PFSK-1 (cell line): ENCODE measurements around the gene NFE2.

ENCODE experiments used
- FOXP2 ChIP-seq: optimal IDR thresholded peaks from 2 replicates; pipeline ENCODE3; 2011; ENCODE audit warnings: borderline replicate concordance, control low read depth, inconsistent platforms; ENCODE audit not compliant: insufficient read depth; ENCODE audit errors: extremely low read length, extremely low read depth
- POLR2AphosphoS5 ChIP-seq: IDR thresholded peaks from 2 replicates; pipeline ENCODE4 v1.6.1; 2012; ENCODE audit warnings: low read depth, mild to moderate bottlenecking, control low read depth, low read length, moderate library complexity
- REST ChIP-seq, 2 experiments: IDR thresholded peaks; 2 replicates each; pipeline versions ENCODE4 v1.6.1 to v1.8.0; 2011 to 2012; ENCODE audit warnings: low read depth in 2 of 2, low read length in 2 of 2, control low read depth in 1 of 2, inconsistent platforms in 1 of 2, mild to moderate bottlenecking in 1 of 2, moderate library complexity in 1 of 2; ENCODE audit not compliant: insufficient read depth in 1 of 2
- SIN3A ChIP-seq: IDR thresholded peaks from 2 replicates; pipeline ENCODE4 v1.6.1; 2012; ENCODE audit warnings: mild to moderate bottlenecking, low read length, moderate library complexity, borderline replicate concordance; ENCODE audit not compliant: insufficient read depth
- TAF1 ChIP-seq: IDR thresholded peaks from 2 replicates; pipeline ENCODE4 v1.6.1; 2012; ENCODE audit warnings: low read length, control low read depth, borderline replicate concordance; ENCODE audit not compliant: insufficient read depth

- TF ChIP-seq POLR2AphosphoS5 (no peak), SIN3A (no peak), TAF1 (no peak), REST (IDR thresholded peaks at IDR 0.05; ENCODE audit: insufficient read depth in 1 of 2, low read depth in 2 of 2, low read length in 2 of 2) (no peak), FOXP2 (no peak)
Measured at GRCh38 chr12:54294953-54295566, 5.8 kb downstream of the NFE2 start.
